GM12872 (cell line): ENCODE data around the gene TREML1.

Experiments
- CTCF ChIP-seq: IDR thresholded peaks from 3 replicates; pipeline ENCODE4 v1.5.1; 2011; ENCODE audit warnings: low read depth, mild to moderate bottlenecking, low read length, moderate library complexity; ENCODE audit not compliant: insufficient read depth

Gene TREML1

DNA sequence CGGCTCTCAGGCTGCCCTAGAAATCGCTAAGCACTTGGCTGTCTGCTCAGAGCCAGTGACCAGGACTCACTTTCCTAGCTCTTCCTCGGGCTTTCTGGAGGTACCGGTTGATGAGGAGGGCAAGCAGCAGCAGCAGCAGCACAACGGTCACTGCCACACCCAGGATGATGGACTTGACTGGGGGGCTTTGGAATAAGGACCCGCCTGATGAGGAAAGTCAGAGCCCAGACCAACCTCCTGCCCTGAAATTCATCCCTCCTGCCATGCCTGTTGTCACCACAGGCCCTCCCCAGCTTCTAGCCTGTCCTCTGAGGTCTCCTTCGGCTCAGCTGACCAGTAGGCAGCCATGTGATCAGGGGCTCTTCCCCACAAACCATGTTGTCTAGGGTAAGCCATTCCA, 30.6 kb upstream of the TREML1 start:
- no peak for TF ChIP-seq CTCF

GRCh38 chr6:41182069-41183034, 28.2 kb upstream of the TREML1 start:
- peak; percentile 72 for TF ChIP-seq CTCF

- TF ChIP-seq CTCF, result no peak
Measured at GRCh38 chr6:41181566-41181965, 27.4 kb upstream of the TREML1 start.

GRCh38 chr6:41179163-41179562, 25.0 kb upstream of the TREML1 start:
- no peak for TF ChIP-seq CTCF

- no peak for TF ChIP-seq CTCF
Measured at GRCh38 chr6:41177695-41178094, 23.5 kb upstream of the TREML1 start.

DNA sequence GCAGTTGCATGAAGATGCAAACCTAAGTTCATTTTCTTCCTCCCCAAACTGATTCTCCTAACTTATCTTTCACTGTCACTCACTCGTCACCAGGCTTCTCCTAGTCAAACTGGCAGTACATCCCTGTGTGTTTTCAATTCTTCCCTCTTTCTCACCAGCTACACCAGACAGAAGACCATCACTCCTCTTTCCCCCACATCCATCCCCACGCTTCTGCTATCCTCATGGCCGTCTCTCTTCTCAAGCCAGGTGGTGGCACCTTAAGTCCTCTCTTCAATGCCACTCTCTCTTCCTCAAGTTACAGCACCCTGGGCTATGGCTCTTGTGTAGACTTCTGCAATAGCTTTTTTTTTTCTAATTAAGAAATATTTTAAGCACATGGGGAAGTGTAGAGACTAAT, 23.1 kb upstream of the TREML1 start:
- no peak for TF ChIP-seq CTCF

GRCh38 chr6:41176189-41176588, 22.0 kb upstream of the TREML1 start:
- TF ChIP-seq CTCF, result no peak
